HepG2 (cell line): ENCODE results near the gene TIPRL. TPM values are rescaled to one million over a fixed set of nuclear protein-coding genes. Genes with fewer than 3 reads are reported as not detected.

Experiments
- CC2D1A ChIP-seq: sonication (generic); formaldehyde crosslinking; IDR thresholded peaks from 2 replicates; pipeline ENCODE4 v1.8.1; 2023; ENCODE audit warnings: mild to moderate bottlenecking, missing genetic modification reagents
- CHD2 ChIP-seq: IDR thresholded peaks from 2 replicates; pipeline ENCODE4 v1.6.1; 2011; ENCODE audit warnings: low read depth, low read length, improper control_type of control experiment
- CREB1 ChIP-seq, 2 experiments: fragments of 450-650 bp in 1 of 2; IDR thresholded peaks; 2 replicates each; pipeline ENCODE4 v1.6.1; 2016 to 2017; ENCODE audit warnings: control low read depth in 1 of 2, mild to moderate bottlenecking in 1 of 2, missing compliant biosample characterization in 1 of 2, missing genetic modification characterization in 1 of 2
- GABPB1 ChIP-seq: IDR thresholded peaks from 2 replicates; pipeline ENCODE4 v1.6.1; 2016; ENCODE audit warnings: mild to moderate bottlenecking, missing genetic modification reagents, moderate library complexity, missing compliant biosample characterization
- ISL2 ChIP-seq: sonication (generic); formaldehyde crosslinking; IDR thresholded peaks from 2 replicates; pipeline ENCODE4 v1.5.0; 2020; ENCODE audit warnings: missing genetic modification reagents
- JUNB ChIP-seq: sonication (generic); formaldehyde crosslinking; IDR thresholded peaks from 2 replicates; pipeline ENCODE4 v1.8.0; 2022; ENCODE audit warnings: missing genetic modification reagents, mild to moderate bottlenecking, borderline replicate concordance
- MBNL3 ChIP-seq: fragments of 250-450 bp; sonication (Bioruptor Pico); conservative IDR thresholded peaks from 2 replicates; pipeline ENCODE4 v1.8.0; 2022; ENCODE audit warnings: mild to moderate bottlenecking, inconsistent platforms
- MEIS1 ChIP-seq: sonication (generic); formaldehyde crosslinking; IDR thresholded peaks from 2 replicates; pipeline ENCODE4 v1.9.0; 2021; ENCODE audit warnings: mild to moderate bottlenecking, missing genetic modification reagents, moderate library complexity, borderline replicate concordance
- NCOR1 ChIP-seq: fragments of 200-600 bp; sonication (generic); IDR thresholded peaks from 2 replicates; pipeline ENCODE4 v1.7.0; 2017; ENCODE audit warnings: antibody characterized with exemption, low read length, borderline replicate concordance
- REL ChIP-seq: sonication (generic); formaldehyde crosslinking; conservative IDR thresholded peaks from 2 replicates; pipeline ENCODE4 v1.8.0; 2022; ENCODE audit warnings: mild to moderate bottlenecking, missing genetic modification reagents, moderate library complexity
- SETDB1 ChIP-seq: sonication (generic); formaldehyde crosslinking; IDR thresholded peaks from 2 replicates; pipeline ENCODE4 v1.5.1; 2020; ENCODE audit warnings: missing genetic modification reagents, mild to moderate bottlenecking, borderline replicate concordance
- SNAI1 ChIP-seq: sonication (generic); formaldehyde crosslinking; IDR thresholded peaks from 2 replicates; pipeline ENCODE4 v1.5.0; 2020; ENCODE audit warnings: mild to moderate bottlenecking, missing genetic modification reagents, borderline replicate concordance
- SP4 ChIP-seq: sonication (generic); formaldehyde crosslinking; IDR thresholded peaks from 2 replicates; pipeline ENCODE4 v1.8.1; 2023; ENCODE audit warnings: mild to moderate bottlenecking, missing genetic modification reagents
- SRY ChIP-seq: sonication (generic); formaldehyde crosslinking; IDR thresholded peaks from 2 replicates; pipeline ENCODE4 v1.8.0; 2022; ENCODE audit warnings: mild to moderate bottlenecking, missing genetic modification reagents
- ZMYM2 ChIP-seq: sonication (generic); formaldehyde crosslinking; IDR thresholded peaks from 2 replicates; pipeline ENCODE4 v1.8.0; 2022; ENCODE audit warnings: mild to moderate bottlenecking, missing genetic modification reagents
- ZNF256 ChIP-seq: sonication (generic); formaldehyde crosslinking; conservative IDR thresholded peaks from 2 replicates; pipeline ENCODE4 v1.4.0; 2020; ENCODE audit warnings: missing genetic modification reagents
- ZNF335 ChIP-seq: sonication (generic); formaldehyde crosslinking; IDR thresholded peaks from 2 replicates; pipeline ENCODE4 v1.4.0; 2020; ENCODE audit warnings: missing genetic modification reagents
- ZNF33B ChIP-seq: sonication (generic); formaldehyde crosslinking; IDR thresholded peaks from 2 replicates; pipeline ENCODE4 v1.5.1; 2020; ENCODE audit warnings: mild to moderate bottlenecking, missing genetic modification reagents
- ZNF432 ChIP-seq: sonication (generic); formaldehyde crosslinking; IDR thresholded peaks from 2 replicates; pipeline ENCODE4 v1.5.0; 2020; ENCODE audit warnings: missing genetic modification reagents, mild to moderate bottlenecking, borderline replicate concordance
- ZNF562 ChIP-seq: sonication (generic); formaldehyde crosslinking; IDR thresholded peaks from 2 replicates; pipeline ENCODE4 v1.8.0; 2022; ENCODE audit warnings: missing genetic modification reagents, borderline replicate concordance
- ZNF777 ChIP-seq: sonication (generic); formaldehyde crosslinking; IDR thresholded peaks from 2 replicates; pipeline ENCODE4 v1.4.0; 2020; ENCODE audit warnings: missing genetic modification reagents
- polyA plus RNA-seq, 8 experiments: library from polyadenylated mRNA; depleted of rRNA in 3 of 8; stranded (reverse) in 7 of 8; unstranded in 1 of 8; fragments of >200 nt; fragmentation: Illumina TruSeq in 4 of 8; extraction: Trizol in 4 of 8; gene quantifications; 2 replicates each; pipeline versions ENCODE4 v1.2.1 to v1.2.3, GENCODE V29; 2011 to 2016; ENCODE audit warnings: low read depth in 4 of 8, missing spikeins in 1 of 8, mixed read lengths in 1 of 8; ENCODE audit not compliant: insufficient read depth in 1 of 8
- total RNA-seq, 5 experiments: library from RNA; depleted of rRNA; stranded (reverse); fragments of >200 nt; fragmentation: Illumina TruSeq; extraction: Trizol; gene quantifications; 2 replicates each; pipeline ENCODE4 v1.2.3, GENCODE V29; 2016; ENCODE audit warnings: low read depth in 1 of 5
- TF ChIP-seq, protein P1 (sequence below): sonication (generic); formaldehyde crosslinking; IDR thresholded peaks from 2 replicates; pipeline ENCODE4 v1.4.0; 2020; ENCODE audit warnings: low read depth, mild to moderate bottlenecking, missing genetic modification reagents
- TF ChIP-seq, protein P2 (sequence below): sonication (generic); formaldehyde crosslinking; IDR thresholded peaks from 2 replicates; pipeline ENCODE4 v1.4.0; 2020; ENCODE audit warnings: missing genetic modification reagents, borderline replicate concordance
- TF ChIP-seq, protein P3 (sequence below): sonication (generic); formaldehyde crosslinking; IDR thresholded peaks from 2 replicates; pipeline ENCODE4 v1.4.0; 2020; ENCODE audit warnings: missing genetic modification reagents
- TF ChIP-seq, protein P4 (sequence below): sonication (generic); formaldehyde crosslinking; conservative IDR thresholded peaks from 2 replicates; pipeline ENCODE4 v1.8.0; 2022; ENCODE audit warnings: mild to moderate bottlenecking, moderate library complexity, missing genetic modification reagents

TIPRL gene
- total and polyA plus RNA-seq, 2 of the 13 experiments (the other 11 are each of a cell fraction or from before 2014, with no cell fraction given): 10.1 to 22.8 TPM

DNA sequence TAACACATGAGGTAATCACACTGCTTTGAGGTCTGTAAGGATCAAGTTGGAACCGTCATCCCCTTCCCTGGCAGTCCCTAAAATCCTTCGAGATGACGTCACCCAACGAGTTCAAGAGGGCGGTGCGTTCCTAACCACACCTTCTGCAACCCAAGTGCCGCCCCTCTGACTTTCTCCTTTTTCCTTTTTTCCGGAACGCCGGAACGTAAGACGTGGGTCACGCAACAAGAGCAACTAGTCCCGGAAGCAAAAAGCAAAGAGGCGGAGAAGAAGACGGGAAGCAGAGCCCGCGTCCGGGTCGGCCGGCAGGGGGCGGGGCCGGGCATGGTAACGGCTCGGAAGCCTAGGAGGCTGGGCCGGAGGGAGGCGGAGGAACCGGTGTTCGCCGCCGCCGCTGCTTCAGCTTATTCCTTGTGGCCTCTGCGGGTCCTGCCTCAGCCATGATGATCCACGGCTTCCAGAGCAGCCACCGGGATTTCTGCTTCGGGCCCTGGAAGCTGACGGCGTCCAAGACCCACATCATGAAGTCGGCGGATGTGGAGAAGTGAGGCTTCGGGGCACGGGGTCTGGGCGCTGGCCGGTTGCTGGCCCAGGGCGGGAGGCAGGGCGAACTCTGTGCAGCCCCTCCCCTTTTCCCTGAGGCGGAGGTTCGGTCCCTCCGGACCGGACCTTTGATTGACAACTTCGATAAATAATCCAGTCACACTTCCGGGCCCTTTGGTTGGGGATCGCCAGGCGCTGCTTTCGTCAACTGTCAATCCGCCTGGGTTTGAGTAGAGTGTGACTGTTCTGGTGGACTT, at the start of gene TIPRL (continued):
- TF ChIP-seq ZNF256 (CRISPR knock-in tag) (no peak), GABPB1 (peak; percentile 98), ISL2 (peak; percentile 56; the same call in 1 of the 2 replicates), MBNL3 (CRISPR knock-in tag) (no peak), ZNF432 (CRISPR knock-in tag) (no peak), REL (CRISPR knock-in tag) (no peak), CREB1 (IDR thresholded peaks at IDR 0.05) (peak; percentile 99), CREB1 (CRISPR knock-in tag; IDR thresholded peaks at IDR 0.05) (peak; percentile 90), MEIS1 (peak; percentile 45; the same call in 1 of the 2 replicates), JUNB (CRISPR knock-in tag) (no peak), CC2D1A (no peak), CHD2 (no peak), ZNF562 (CRISPR knock-in tag) (no peak), SNAI1 (no peak), SRY (no peak), ZNF33B (no peak), NCOR1 (no peak), SETDB1 (CRISPR knock-in tag) (no peak), ZNF777 (CRISPR knock-in tag) (no peak), ZMYM2 (CRISPR knock-in tag) (peak; percentile 71; the same call in 1 of the 2 replicates), ZNF335 (CRISPR knock-in tag) (no peak), SP4 (CRISPR knock-in tag) (peak; percentile 89)
- TF ChIP-seq, protein P1, sequence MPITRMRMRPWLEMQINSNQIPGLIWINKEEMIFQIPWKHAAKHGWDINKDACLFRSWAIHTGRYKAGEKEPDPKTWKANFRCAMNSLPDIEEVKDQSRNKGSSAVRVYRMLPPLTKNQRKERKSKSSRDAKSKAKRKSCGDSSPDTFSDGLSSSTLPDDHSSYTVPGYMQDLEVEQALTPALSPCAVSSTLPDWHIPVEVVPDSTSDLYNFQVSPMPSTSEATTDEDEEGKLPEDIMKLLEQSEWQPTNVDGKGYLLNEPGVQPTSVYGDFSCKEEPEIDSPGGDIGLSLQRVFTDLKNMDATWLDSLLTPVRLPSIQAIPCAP (CRISPR knock-in tag): no peak
- TF ChIP-seq, protein P2, sequence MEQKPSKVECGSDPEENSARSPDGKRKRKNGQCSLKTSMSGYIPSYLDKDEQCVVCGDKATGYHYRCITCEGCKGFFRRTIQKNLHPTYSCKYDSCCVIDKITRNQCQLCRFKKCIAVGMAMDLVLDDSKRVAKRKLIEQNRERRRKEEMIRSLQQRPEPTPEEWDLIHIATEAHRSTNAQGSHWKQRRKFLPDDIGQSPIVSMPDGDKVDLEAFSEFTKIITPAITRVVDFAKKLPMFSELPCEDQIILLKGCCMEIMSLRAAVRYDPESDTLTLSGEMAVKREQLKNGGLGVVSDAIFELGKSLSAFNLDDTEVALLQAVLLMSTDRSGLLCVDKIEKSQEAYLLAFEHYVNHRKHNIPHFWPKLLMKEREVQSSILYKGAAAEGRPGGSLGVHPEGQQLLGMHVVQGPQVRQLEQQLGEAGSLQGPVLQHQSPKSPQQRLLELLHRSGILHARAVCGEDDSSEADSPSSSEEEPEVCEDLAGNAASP (CRISPR knock-in tag): 0 out of 2 replicates have a peak, but pooled peaks have one; percentile 36
- TF ChIP-seq, protein P3, sequence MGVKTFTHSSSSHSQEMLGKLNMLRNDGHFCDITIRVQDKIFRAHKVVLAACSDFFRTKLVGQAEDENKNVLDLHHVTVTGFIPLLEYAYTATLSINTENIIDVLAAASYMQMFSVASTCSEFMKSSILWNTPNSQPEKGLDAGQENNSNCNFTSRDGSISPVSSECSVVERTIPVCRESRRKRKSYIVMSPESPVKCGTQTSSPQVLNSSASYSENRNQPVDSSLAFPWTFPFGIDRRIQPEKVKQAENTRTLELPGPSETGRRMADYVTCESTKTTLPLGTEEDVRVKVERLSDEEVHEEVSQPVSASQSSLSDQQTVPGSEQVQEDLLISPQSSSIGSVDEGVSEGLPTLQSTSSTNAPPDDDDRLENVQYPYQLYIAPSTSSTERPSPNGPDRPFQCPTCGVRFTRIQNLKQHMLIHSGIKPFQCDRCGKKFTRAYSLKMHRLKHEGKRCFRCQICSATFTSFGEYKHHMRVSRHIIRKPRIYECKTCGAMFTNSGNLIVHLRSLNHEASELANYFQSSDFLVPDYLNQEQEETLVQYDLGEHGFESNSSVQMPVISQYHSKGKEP (CRISPR knock-in tag): no peak
- TF ChIP-seq, protein P4, sequence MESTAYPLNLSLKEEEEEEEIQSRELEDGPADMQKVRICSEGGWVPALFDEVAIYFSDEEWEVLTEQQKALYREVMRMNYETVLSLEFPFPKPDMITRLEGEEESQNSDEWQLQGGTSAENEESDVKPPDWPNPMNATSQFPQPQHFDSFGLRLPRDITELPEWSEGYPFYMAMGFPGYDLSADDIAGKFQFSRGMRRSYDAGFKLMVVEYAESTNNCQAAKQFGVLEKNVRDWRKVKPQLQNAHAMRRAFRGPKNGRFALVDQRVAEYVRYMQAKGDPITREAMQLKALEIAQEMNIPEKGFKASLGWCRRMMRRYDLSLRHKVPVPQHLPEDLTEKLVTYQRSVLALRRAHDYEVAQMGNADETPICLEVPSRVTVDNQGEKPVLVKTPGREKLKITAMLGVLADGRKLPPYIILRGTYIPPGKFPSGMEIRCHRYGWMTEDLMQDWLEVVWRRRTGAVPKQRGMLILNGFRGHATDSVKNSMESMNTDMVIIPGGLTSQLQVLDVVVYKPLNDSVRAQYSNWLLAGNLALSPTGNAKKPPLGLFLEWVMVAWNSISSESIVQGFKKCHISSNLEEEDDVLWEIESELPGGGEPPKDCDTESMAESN (CRISPR knock-in tag): no peak; the same call in 1 of the 2 replicates
